C4-2B (cell line): ENCODE data around the gene SMKR1.

Source experiments
- ZFX ChIP-seq: fragments of 450-650 bp; IDR thresholded peaks from 2 replicates; pipeline ENCODE4 v1.6.1; 2017
- TF ChIP-seq, protein P1 (sequence below): fragments of 450-650 bp; conservative IDR thresholded peaks from 2 replicates; pipeline ENCODE4 v1.5.1; 2017; ENCODE audit warnings: mild to moderate bottlenecking

- TF ChIP-seq, protein P1, sequence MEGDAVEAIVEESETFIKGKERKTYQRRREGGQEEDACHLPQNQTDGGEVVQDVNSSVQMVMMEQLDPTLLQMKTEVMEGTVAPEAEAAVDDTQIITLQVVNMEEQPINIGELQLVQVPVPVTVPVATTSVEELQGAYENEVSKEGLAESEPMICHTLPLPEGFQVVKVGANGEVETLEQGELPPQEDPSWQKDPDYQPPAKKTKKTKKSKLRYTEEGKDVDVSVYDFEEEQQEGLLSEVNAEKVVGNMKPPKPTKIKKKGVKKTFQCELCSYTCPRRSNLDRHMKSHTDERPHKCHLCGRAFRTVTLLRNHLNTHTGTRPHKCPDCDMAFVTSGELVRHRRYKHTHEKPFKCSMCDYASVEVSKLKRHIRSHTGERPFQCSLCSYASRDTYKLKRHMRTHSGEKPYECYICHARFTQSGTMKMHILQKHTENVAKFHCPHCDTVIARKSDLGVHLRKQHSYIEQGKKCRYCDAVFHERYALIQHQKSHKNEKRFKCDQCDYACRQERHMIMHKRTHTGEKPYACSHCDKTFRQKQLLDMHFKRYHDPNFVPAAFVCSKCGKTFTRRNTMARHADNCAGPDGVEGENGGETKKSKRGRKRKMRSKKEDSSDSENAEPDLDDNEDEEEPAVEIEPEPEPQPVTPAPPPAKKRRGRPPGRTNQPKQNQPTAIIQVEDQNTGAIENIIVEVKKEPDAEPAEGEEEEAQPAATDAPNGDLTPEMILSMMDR = no peak
- no peak for TF ChIP-seq ZFX
Measured at GRCh38 chr7:129462420-129462819, 39.9 kb upstream of the SMKR1 start.
